ENCODE data around the gene GEMIN5.
A peak's percentile ranks its signal among the peaks of the same experiment; 100 is the strongest.
"Not testable (repeated sequence)": the region's sequence is repeated elsewhere in the genome, so short reads cannot be mapped to it uniquely, and the experiment has no call there.

The GEMIN5 gene

DNA sequence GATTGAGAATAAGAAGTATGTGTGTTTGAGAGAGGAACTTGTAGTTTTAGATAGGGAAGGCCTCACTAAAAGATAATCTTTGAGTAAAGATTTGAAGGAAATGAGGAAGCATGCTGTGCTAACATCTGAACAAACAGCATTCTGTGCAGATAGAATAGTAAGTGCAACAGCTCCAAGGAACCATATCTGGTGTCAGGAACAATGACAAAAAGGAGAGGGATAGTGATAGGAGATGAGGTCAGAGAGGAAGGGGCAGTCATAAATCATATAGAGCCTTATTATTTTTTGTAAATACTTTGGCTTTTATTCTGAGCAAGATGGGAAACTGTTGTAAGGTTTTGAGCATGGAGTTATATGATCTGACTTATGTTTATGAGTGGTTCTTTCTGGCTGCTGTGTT lies 6.7 kb upstream of the GEMIN5 start:
- DNase-seq (ENCODE audit: extremely low spot score) = no peak
- TF ChIP-seq ELF4 (IDR thresholded peaks at IDR 0.05) = no peak
- no peak for TF ChIP-seq FOXM1 (IDR thresholded peaks at IDR 0.05; ENCODE audit: borderline replicate concordance)
- no peak for TF ChIP-seq CTBP1 (IDR thresholded peaks at IDR 0.05; ENCODE audit: borderline replicate concordance)
- no peak for TF ChIP-seq FOXK2 (IDR thresholded peaks at IDR 0.05)
- no peak for TF ChIP-seq L3MBTL2 (conservative IDR thresholded peaks at IDR 0.05)
- no peak for TF ChIP-seq SUZ12 (IDR thresholded peaks at IDR 0.05)
- no peak for TF ChIP-seq NFRKB (IDR thresholded peaks at IDR 0.05)
- TF ChIP-seq LEF1 (IDR thresholded peaks at IDR 0.05; ENCODE audit: borderline replicate concordance) = no peak
- no peak for TF ChIP-seq ZNF384 (IDR thresholded peaks at IDR 0.05)
- no peak for TF ChIP-seq HDGF (IDR thresholded peaks at IDR 0.05; ENCODE audit: borderline replicate concordance)
- TF ChIP-seq TARDBP (IDR thresholded peaks at IDR 0.05) = no peak
- TF ChIP-seq SP1 (IDR thresholded peaks at IDR 0.05) = no peak
- TF ChIP-seq, protein P1, sequence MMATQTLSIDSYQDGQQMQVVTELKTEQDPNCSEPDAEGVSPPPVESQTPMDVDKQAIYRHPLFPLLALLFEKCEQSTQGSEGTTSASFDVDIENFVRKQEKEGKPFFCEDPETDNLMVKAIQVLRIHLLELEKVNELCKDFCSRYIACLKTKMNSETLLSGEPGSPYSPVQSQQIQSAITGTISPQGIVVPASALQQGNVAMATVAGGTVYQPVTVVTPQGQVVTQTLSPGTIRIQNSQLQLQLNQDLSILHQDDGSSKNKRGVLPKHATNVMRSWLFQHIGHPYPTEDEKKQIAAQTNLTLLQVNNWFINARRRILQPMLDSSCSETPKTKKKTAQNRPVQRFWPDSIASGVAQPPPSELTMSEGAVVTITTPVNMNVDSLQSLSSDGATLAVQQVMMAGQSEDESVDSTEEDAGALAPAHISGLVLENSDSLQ (IDR thresholded peaks at IDR 0.05) = no peak
- TF ChIP-seq ARNT (IDR thresholded peaks at IDR 0.05) = no peak
- TF ChIP-seq FOXA1 (IDR thresholded peaks at IDR 0.05) = no peak
- TF ChIP-seq BHLHE40 (IDR thresholded peaks at IDR 0.05; ENCODE audit: borderline replicate concordance) = no peak
- CTCF ChIA-PET = interaction anchor here (0.6 to 1.6 kb wide), 3 partner anchors 16 to 109 kb away, joined by 3 to 6 read pairs (median 3); no protein-coding TSS in a partner anchor
- POLR2A ChIA-PET = no interaction called here

DNA sequence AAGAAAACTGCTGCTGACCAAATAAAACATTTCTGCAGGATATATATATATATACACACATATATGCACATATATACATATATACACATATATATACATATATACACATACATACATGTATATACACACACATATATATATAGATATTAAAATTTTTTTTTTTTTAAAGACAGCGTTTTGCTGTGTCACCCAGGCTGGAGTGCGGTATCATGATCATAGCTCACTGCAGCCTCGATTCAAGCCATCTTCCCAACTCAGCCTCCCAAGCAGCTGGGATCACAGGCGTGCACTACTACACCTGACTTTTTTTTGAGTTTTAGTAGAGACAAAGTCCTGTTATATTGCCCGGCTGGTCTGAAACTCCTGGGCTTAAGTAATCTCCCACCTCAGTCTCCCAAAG lies 5.5 kb upstream of the GEMIN5 start:
- POLR2A ChIA-PET = interaction anchor here (1.9 kb wide), 1 partner anchor 15 kb away, joined by 4 read pairs; no protein-coding TSS in a partner anchor
- TF ChIP-seq LEF1 (IDR thresholded peaks at IDR 0.05; ENCODE audit: borderline replicate concordance) (no peak), ARNT (IDR thresholded peaks at IDR 0.05) (no peak), L3MBTL2 (conservative IDR thresholded peaks at IDR 0.05) (no peak), BHLHE40 (IDR thresholded peaks at IDR 0.05; ENCODE audit: borderline replicate concordance) (no peak), TARDBP (IDR thresholded peaks at IDR 0.05) (no peak), FOXK2 (IDR thresholded peaks at IDR 0.05) (no peak)
- DNase-seq (ENCODE audit: extremely low spot score) = no peak
- CTCF ChIA-PET = no interaction called here

DNA sequence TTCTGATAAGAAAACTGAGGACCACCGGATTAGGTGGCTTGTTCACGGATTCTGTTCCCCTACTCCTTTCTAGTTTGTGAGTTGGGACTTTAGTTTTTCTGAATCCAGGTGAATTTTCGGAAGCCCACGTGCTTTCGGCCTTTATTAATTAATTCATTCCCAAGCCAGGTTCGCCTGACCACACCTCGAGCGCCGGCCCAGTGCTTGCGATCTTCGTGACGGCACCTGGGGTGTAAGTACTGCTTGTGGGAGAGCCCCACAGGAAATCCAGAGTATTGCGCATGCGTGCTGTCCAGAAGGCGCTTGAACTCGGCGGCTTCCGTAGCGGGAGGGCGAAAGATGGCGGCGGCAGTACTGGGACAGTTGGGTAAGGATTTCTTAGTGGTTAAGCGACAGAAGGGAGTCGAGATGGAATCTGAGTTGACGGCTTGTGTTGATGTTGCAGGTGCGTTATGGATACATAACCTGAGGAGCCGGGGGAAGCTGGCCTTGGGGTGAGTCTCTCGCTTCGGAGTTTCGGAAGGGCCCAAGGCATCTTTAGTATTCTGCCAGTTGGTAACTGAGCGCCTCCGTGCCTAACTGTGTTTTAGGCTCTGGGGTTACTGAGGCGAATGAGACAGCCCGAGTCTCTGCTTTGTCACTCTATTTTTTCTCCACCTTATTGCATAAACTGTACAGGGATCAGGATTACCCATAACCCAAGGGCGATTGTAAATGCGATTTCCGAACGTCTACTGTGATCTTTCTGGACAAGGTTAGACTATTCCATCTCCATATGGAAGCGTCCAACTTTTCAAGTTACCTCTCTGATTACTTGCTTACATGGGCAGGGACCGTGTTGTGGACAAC lies 3.0 kb upstream of the GEMIN5 start, which contains the start of gene MRPL22:
Gene MRPL22, plus strand, starts transcription at position 302 of the 849 bp plus-strand sequence. Its CDS starts 38 bp downstream, at position 340.
- DNase-seq (ENCODE audit: extremely low spot score) = peak; percentile 92
- ChIA-PET CTCF (no interaction called here), POLR2A (interaction anchor here (1.7 kb wide), 1 partner anchor 10 kb away, joined by 6 read pairs; no protein-coding TSS in a partner anchor)
- TF ChIP-seq HDGF (IDR thresholded peaks at IDR 0.05; ENCODE audit: borderline replicate concordance) = no peak
- TF ChIP-seq CTBP1 (IDR thresholded peaks at IDR 0.05; ENCODE audit: borderline replicate concordance) = no peak
- TF ChIP-seq SP1 (IDR thresholded peaks at IDR 0.05) = no peak
- TF ChIP-seq TARDBP (IDR thresholded peaks at IDR 0.05) = no peak
- peak; percentile 44; the same call in 1 of the 2 replicates for TF ChIP-seq NFRKB (IDR thresholded peaks at IDR 0.05)
- TF ChIP-seq FOXM1 (IDR thresholded peaks at IDR 0.05; ENCODE audit: borderline replicate concordance) = no peak
- no peak for TF ChIP-seq BHLHE40 (IDR thresholded peaks at IDR 0.05; ENCODE audit: borderline replicate concordance)
- TF ChIP-seq FOXK2 (IDR thresholded peaks at IDR 0.05) = no peak
- peak; percentile 67; the same call in 1 of the 2 replicates for TF ChIP-seq L3MBTL2 (conservative IDR thresholded peaks at IDR 0.05)
- no peak for TF ChIP-seq FOXA1 (IDR thresholded peaks at IDR 0.05)
- TF ChIP-seq SUZ12 (IDR thresholded peaks at IDR 0.05) = no peak
- TF ChIP-seq ZNF384 (IDR thresholded peaks at IDR 0.05) = no peak
- TF ChIP-seq ELF4 (IDR thresholded peaks at IDR 0.05) = no peak
- TF ChIP-seq ARNT (IDR thresholded peaks at IDR 0.05) = no peak
- TF ChIP-seq, protein P1 (IDR thresholded peaks at IDR 0.05) = no peak

DNA sequence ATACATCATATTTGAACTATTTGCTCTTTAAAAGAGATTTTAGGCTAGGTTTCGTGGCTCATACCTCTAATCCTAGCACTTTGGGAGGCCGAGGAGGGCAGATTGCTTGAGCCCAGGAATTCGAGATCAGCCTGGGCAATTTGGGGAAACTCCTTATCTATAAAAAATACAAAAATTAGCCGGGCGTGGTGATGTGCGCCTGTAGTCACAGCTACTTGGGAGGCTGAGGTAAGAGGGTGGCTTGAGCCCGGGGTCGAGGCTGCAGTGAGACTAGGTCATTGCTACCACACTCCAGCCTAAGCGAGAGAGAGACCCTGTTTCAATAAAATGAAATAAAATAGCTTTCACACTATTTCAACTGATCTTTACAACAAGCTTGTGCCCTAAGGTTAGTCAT lies 2.4 kb upstream of the GEMIN5 start:
- no peak for DNase-seq (ENCODE audit: extremely low spot score)
- TF ChIP-seq NFRKB (IDR thresholded peaks at IDR 0.05) (no peak), L3MBTL2 (conservative IDR thresholded peaks at IDR 0.05) (no peak)
- ChIA-PET CTCF (no interaction called here), POLR2A (no interaction called here)

DNA sequence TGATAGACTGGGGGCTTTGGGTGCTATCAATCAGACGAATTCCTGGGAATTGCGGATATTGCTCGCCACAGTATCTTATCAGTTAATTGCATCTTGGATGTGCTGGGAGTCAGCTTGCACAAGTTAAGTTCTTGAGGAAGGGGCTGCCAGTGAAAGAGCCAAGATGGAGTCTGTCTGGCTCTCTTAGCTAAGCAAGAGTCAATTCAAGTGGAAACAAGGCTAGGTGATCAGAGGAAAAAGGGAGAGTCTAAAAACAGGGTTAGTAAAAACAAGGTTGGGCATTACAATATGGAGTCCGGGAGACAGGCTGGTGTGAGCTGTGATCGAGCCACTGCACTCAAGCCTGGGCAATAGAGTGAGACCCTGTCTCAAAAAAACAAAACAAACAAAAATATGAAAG lies 1.4 kb upstream of the GEMIN5 start:
- CTCF ChIA-PET; POLR2A ChIA-PET; DNase-seq (ENCODE audit: extremely low spot score): not testable (repeated sequence)

DNA sequence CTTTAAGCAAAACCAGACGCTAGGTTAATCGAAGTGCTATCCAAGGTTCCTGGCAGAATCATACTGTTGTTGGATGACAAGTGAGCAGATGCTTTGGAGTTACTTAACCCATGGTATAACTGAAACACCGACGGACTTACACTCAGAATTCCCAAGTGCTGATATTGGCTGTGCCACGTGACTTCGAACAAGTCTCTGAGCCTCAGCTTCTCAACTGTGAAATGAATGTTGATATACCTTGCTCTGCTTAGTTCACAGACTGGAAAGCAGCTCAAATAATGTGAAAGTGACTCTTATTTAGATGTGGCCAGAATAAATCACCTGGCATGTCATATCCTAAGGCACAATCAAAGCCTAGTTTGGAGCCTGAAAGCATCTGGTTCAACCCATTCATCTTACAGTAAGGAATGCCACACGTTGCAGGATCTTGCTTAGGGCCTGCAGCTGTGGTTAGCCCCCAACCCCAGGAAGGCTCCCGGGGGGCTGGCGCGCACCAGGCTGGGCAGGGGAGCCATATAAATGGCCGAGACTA lies 759 bp downstream of the GEMIN5 start:
- TF ChIP-seq, protein P1 (IDR thresholded peaks at IDR 0.05) = no peak
- TF ChIP-seq BHLHE40 (IDR thresholded peaks at IDR 0.05; ENCODE audit: borderline replicate concordance) (no peak), ELF4 (IDR thresholded peaks at IDR 0.05) (no peak), FOXK2 (IDR thresholded peaks at IDR 0.05) (no peak), FOXM1 (IDR thresholded peaks at IDR 0.05; ENCODE audit: borderline replicate concordance) (no peak), FOXA1 (IDR thresholded peaks at IDR 0.05) (no peak), L3MBTL2 (conservative IDR thresholded peaks at IDR 0.05) (no peak), TARDBP (IDR thresholded peaks at IDR 0.05) (no peak), LEF1 (IDR thresholded peaks at IDR 0.05; ENCODE audit: borderline replicate concordance) (no peak), SUZ12 (IDR thresholded peaks at IDR 0.05) (no peak), ZNF384 (IDR thresholded peaks at IDR 0.05) (no peak), HDGF (IDR thresholded peaks at IDR 0.05; ENCODE audit: borderline replicate concordance) (no peak), SP1 (IDR thresholded peaks at IDR 0.05) (no peak), ARNT (IDR thresholded peaks at IDR 0.05) (no peak)
- DNase-seq (ENCODE audit: extremely low spot score) = peak; percentile 4
- ChIA-PET CTCF (no interaction called here), POLR2A (interaction anchor here (0.9 to 2.8 kb wide), 7 partner anchors 9 to 286 kb away, joined by 3 to 14 read pairs (median 4); no protein-coding TSS in a partner anchor)

All from HEK293T (cell line).